ENCODE data around the gene AIM2.
"Not testable (repeated sequence)": the region's sequence is repeated elsewhere in the genome, so short reads cannot be mapped to it uniquely, and the experiment has no call there.

DNA sequence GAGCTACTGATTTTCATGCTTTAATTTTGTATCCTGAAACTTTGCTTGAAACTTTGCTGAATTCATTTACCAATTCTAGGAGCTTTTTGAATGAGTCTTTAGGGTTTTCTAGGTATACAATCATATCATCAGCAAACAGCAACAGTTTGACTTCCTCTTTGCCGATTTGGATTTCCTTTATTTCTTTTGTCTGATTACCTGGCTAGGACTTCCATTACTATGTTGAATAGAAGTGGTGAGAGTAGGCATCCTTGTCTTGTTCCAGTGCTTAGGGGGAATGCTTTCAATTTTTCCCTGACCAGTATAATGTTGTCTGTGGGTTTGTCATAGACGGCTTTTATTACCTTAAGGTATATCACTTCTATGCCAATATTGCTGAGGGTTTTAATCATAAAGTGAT lies 49.7 kb downstream of the AIM2 start:
- TF ChIP-seq, protein P1, sequence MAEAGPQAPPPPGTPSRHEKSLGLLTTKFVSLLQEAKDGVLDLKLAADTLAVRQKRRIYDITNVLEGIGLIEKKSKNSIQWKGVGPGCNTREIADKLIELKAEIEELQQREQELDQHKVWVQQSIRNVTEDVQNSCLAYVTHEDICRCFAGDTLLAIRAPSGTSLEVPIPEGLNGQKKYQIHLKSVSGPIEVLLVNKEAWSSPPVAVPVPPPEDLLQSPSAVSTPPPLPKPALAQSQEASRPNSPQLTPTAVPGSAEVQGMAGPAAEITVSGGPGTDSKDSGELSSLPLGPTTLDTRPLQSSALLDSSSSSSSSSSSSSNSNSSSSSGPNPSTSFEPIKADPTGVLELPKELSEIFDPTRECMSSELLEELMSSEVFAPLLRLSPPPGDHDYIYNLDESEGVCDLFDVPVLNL (CRISPR knock-in tag; IDR thresholded peaks at IDR 0.05; ENCODE audit: borderline replicate concordance, low read depth), result not testable (repeated sequence)
- TF ChIP-seq, protein P2, sequence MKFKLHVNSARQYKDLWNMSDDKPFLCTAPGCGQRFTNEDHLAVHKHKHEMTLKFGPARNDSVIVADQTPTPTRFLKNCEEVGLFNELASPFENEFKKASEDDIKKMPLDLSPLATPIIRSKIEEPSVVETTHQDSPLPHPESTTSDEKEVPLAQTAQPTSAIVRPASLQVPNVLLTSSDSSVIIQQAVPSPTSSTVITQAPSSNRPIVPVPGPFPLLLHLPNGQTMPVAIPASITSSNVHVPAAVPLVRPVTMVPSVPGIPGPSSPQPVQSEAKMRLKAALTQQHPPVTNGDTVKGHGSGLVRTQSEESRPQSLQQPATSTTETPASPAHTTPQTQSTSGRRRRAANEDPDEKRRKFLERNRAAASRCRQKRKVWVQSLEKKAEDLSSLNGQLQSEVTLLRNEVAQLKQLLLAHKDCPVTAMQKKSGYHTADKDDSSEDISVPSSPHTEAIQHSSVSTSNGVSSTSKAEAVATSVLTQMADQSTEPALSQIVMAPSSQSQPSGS (CRISPR knock-in tag; IDR thresholded peaks at IDR 0.05; ENCODE audit: borderline replicate concordance, low read depth), result not testable (repeated sequence)
- not testable (repeated sequence) for TF ChIP-seq ESRRA (CRISPR knock-in tag; IDR thresholded peaks at IDR 0.05; ENCODE audit: borderline replicate concordance); CREB1 (CRISPR knock-in tag; IDR thresholded peaks at IDR 0.05); ZNF121 (CRISPR knock-in tag; IDR thresholded peaks at IDR 0.05); SP1 (CRISPR knock-in tag; conservative IDR thresholded peaks at IDR 0.05); ELF4 (CRISPR knock-in tag; IDR thresholded peaks at IDR 0.05; ENCODE audit: low read depth); IRF2 (CRISPR knock-in tag; IDR thresholded peaks at IDR 0.05; ENCODE audit: borderline replicate concordance, low read depth); NR3C1 (CRISPR knock-in tag; conservative IDR thresholded peaks at IDR 0.05; ENCODE audit: low read depth); ZNF396 (CRISPR knock-in tag; IDR thresholded peaks at IDR 0.05; ENCODE audit: borderline replicate concordance); JUN (CRISPR knock-in tag; IDR thresholded peaks at IDR 0.05)
- TF ChIP-seq, protein P3, sequence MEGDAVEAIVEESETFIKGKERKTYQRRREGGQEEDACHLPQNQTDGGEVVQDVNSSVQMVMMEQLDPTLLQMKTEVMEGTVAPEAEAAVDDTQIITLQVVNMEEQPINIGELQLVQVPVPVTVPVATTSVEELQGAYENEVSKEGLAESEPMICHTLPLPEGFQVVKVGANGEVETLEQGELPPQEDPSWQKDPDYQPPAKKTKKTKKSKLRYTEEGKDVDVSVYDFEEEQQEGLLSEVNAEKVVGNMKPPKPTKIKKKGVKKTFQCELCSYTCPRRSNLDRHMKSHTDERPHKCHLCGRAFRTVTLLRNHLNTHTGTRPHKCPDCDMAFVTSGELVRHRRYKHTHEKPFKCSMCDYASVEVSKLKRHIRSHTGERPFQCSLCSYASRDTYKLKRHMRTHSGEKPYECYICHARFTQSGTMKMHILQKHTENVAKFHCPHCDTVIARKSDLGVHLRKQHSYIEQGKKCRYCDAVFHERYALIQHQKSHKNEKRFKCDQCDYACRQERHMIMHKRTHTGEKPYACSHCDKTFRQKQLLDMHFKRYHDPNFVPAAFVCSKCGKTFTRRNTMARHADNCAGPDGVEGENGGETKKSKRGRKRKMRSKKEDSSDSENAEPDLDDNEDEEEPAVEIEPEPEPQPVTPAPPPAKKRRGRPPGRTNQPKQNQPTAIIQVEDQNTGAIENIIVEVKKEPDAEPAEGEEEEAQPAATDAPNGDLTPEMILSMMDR (IDR thresholded peaks at IDR 0.05), result not testable (repeated sequence)
- TF ChIP-seq, protein P4, sequence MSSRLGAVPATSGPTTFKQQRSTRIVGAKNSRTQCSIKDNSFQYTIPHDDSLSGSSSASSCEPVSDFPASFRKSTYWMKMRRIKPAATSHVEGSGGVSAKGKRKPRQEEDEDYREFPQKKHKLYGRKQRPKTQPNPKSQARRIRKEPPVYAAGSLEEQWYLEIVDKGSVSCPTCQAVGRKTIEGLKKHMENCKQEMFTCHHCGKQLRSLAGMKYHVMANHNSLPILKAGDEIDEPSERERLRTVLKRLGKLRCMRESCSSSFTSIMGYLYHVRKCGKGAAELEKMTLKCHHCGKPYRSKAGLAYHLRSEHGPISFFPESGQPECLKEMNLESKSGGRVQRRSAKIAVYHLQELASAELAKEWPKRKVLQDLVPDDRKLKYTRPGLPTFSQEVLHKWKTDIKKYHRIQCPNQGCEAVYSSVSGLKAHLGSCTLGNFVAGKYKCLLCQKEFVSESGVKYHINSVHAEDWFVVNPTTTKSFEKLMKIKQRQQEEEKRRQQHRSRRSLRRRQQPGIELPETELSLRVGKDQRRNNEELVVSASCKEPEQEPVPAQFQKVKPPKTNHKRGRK (CRISPR knock-in tag; IDR thresholded peaks at IDR 0.05; ENCODE audit: borderline replicate concordance), result not testable (repeated sequence)
- TF ChIP-seq, protein P5, sequence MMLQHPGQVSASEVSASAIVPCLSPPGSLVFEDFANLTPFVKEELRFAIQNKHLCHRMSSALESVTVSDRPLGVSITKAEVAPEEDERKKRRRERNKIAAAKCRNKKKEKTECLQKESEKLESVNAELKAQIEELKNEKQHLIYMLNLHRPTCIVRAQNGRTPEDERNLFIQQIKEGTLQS (CRISPR knock-in tag; conservative IDR thresholded peaks at IDR 0.05), result not testable (repeated sequence)

Data from WTC11 (cell line).